ENCODE data around the gene LMTK3. TPM values are rescaled to one million over a fixed set of nuclear protein-coding genes. Genes with fewer than 3 reads are reported as not detected.

The LMTK3 gene
- total RNA-seq, 4 donors from 2014 or later, result 0.28 to 0.52 TPM; not detected in 2

DNA sequence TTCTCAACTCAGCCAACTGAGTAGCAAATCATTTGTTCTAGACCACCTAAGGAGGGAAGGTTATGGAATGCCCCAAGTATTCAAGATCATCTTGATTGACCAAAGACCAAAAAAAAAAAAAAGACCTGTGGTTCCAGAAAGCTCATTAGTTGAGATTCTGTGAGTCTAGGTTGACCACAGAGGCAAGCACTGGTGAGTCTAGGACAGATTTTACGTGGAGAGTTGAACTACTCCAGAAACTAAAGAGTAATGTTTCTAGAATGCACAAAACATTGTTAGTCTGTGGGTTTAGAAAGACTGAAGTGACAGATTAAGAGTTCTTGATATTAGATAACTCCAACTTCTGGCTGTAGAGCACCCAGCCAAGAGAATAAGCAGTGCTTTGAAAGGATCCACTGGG, 46.4 kb downstream of the LMTK3 start:
- TF ChIP-seq, protein P1, sequence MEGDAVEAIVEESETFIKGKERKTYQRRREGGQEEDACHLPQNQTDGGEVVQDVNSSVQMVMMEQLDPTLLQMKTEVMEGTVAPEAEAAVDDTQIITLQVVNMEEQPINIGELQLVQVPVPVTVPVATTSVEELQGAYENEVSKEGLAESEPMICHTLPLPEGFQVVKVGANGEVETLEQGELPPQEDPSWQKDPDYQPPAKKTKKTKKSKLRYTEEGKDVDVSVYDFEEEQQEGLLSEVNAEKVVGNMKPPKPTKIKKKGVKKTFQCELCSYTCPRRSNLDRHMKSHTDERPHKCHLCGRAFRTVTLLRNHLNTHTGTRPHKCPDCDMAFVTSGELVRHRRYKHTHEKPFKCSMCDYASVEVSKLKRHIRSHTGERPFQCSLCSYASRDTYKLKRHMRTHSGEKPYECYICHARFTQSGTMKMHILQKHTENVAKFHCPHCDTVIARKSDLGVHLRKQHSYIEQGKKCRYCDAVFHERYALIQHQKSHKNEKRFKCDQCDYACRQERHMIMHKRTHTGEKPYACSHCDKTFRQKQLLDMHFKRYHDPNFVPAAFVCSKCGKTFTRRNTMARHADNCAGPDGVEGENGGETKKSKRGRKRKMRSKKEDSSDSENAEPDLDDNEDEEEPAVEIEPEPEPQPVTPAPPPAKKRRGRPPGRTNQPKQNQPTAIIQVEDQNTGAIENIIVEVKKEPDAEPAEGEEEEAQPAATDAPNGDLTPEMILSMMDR (IDR thresholded peaks at IDR 0.05), result no peak
- no peak for TF ChIP-seq POLR2A (IDR thresholded peaks at IDR 0.05)
- DNase-seq, result no peak
- H3K4me1 ChIP-seq, result peaks cover 0 to 3% of the 10 kb centered on the region in 2 donors
- intact Hi-C loops (cut with DNase I; ENCODE audit: low total_unique reads), result no loop called here
- H3K27ac ChIP-seq, result no peak overlapping the region
- no peaks in the 10 kb centered on the region for H3K27me3 ChIP-seq
- H3K4me3 ChIP-seq, result no peak overlapping the region
- no peaks in the 10 kb centered on the region for H3K9me3 ChIP-seq
- no peaks in the 10 kb centered on the region for H3K36me3 ChIP-seq

- TF ChIP-seq, protein P1 (IDR thresholded peaks at IDR 0.05), result no peak
- intact Hi-C loops (cut with DNase I; ENCODE audit: low total_unique reads), result no loop called here
- Histone ChIP-seq H3K4me3 (no peak overlapping the region), H3K27me3 (no peaks in the 10 kb centered on the region), H3K9me3 (no peaks in the 10 kb centered on the region), H3K36me3 (no peaks in the 10 kb centered on the region), H3K4me1 (no peaks in the 10 kb centered on the region), H3K27ac (no peak overlapping the region)
- no peak for DNase-seq
Measured at GRCh38 chr19:48461982-48462655, 49.5 kb downstream of the LMTK3 start.

GRCh38 chr19:48461651-48461981, 50.0 kb downstream of the LMTK3 start:
- TF ChIP-seq, protein P1 (IDR thresholded peaks at IDR 0.05), result no peak
- no peak for TF ChIP-seq POLR2A (IDR thresholded peaks at IDR 0.05)
- H3K27me3 ChIP-seq, result no peaks in the 10 kb centered on the region
- H3K36me3 ChIP-seq, result no peaks in the 10 kb centered on the region
- no peaks in the 10 kb centered on the region for H3K4me1 ChIP-seq
- intact Hi-C loops (cut with DNase I; ENCODE audit: low total_unique reads), result no loop called here
- DNase-seq, result no peak
- no peak overlapping the region for H3K27ac ChIP-seq
- no peak overlapping the region for H3K4me3 ChIP-seq
- H3K9me3 ChIP-seq, result no peaks in the 10 kb centered on the region

GRCh38 chr19:48458016-48458415, 53.6 kb downstream of the LMTK3 start:
- Histone ChIP-seq H3K4me1 (no peaks in the 10 kb centered on the region), H3K9me3 (no peaks in the 10 kb centered on the region), H3K27me3 (no peaks in the 10 kb centered on the region), H3K27ac (no peak overlapping the region), H3K36me3 (no peaks in the 10 kb centered on the region), H3K4me3 (no peak overlapping the region)
- intact Hi-C loops (cut with DNase I; ENCODE audit: low total_unique reads), result no loop called here
- no peak for TF ChIP-seq POLR2A (IDR thresholded peaks at IDR 0.05)
- TF ChIP-seq, protein P1 (IDR thresholded peaks at IDR 0.05), result no peak
- DNase-seq, result no peak

DNA sequence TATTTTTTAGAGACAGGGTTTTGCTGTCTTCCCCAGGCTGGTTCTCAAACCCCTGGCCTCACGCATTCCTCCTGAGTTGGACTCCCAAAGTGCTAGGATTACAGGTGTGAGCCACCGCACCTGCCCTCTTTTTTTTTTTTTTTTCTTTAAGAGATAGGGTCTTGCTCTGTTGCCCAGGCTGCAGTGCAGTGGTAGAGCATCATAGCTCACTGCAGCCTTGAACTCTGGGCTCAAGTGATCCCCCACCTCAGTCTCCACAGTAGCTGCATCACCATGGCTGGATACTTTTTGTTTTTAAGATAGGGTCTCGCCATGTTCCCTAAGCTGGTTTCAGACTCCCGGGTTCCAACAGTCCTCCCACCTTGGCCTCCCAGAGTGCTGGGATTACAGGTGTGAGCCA, 54.8 kb downstream of the LMTK3 start:
- Histone ChIP-seq H3K36me3 (no peaks in the 10 kb centered on the region), H3K4me1 (no peaks in the 10 kb centered on the region), H3K4me3 (no peak overlapping the region), H3K27ac (no peak overlapping the region), H3K27me3 (no peaks in the 10 kb centered on the region), H3K9me3 (no peaks in the 10 kb centered on the region)
- intact Hi-C loops (cut with DNase I; ENCODE audit: low total_unique reads), result no loop called here
- no peak for DNase-seq
- no peak for TF ChIP-seq POLR2A (IDR thresholded peaks at IDR 0.05)
- TF ChIP-seq, protein P1 (IDR thresholded peaks at IDR 0.05), result no peak
